GM21526 (cell line): ENCODE results near the gene CLDN3.

Source experiments
- ATAC-seq: cut with Tn5 transposase; IDR thresholded peaks from one replicate; pipeline ENCODE4 v1.9.1; 2021; ENCODE audit warnings: moderate library complexity; ENCODE audit not compliant: unreplicated experiment, low FRiP score

Gene CLDN3

GRCh38 chr7:73773700-73774517 is 3.8 kb upstream of the CLDN3 start:
- ATAC-seq: no peak

- no peak for ATAC-seq
Measured at GRCh38 chr7:73770860-73771670, 995 bp upstream of the CLDN3 start.

- no peak for ATAC-seq
Measured at GRCh38 chr7:73769481-73770001, 529 bp downstream of the CLDN3 start.

GRCh38 chr7:73768641-73769480 is 1.2 kb downstream of the CLDN3 start:
- ATAC-seq: no peak

GRCh38 chr7:73766556-73767229 is 3.4 kb downstream of the CLDN3 start:
- no peak for ATAC-seq

GRCh38 chr7:73762659-73762999 is 7.4 kb downstream of the CLDN3 start:
- no peak for ATAC-seq

GRCh38 chr7:73761854-73762658 is 8.0 kb downstream of the CLDN3 start:
- no peak for ATAC-seq

- ATAC-seq: no peak
Measured at GRCh38 chr7:73758581-73759138, 11.4 kb downstream of the CLDN3 start.

- ATAC-seq: no peak
Measured at GRCh38 chr7:73749931-73750776, 19.9 kb downstream of the CLDN3 start.

- ATAC-seq: no peak
Measured at GRCh38 chr7:73746378-73746777, 23.7 kb downstream of the CLDN3 start.

GRCh38 chr7:73742753-73743641 is 27.1 kb downstream of the CLDN3 start:
- ATAC-seq: no peak

- ATAC-seq: no peak
Measured at GRCh38 chr7:73742338-73742752, 27.7 kb downstream of the CLDN3 start.

- no peak for ATAC-seq
Measured at GRCh38 chr7:73741600-73741999, 28.5 kb downstream of the CLDN3 start.

- no peak for ATAC-seq
Measured at GRCh38 chr7:73740771-73741170, 29.3 kb downstream of the CLDN3 start.

- ATAC-seq: no peak
Measured at GRCh38 chr7:73740212-73740611, 29.9 kb downstream of the CLDN3 start.

GRCh38 chr7:73739387-73739767 is 30.7 kb downstream of the CLDN3 start:
- no peak for ATAC-seq
